ENCODE data around the gene CPNE9. TPM values are rescaled to one million over a fixed set of nuclear protein-coding genes. Genes with fewer than 3 reads are reported as not detected.

The CPNE9 gene
- total RNA-seq, 1 donor from 2014 or later: 54.6 TPM

GRCh38 chr3:9729419-9729818, 25.8 kb downstream of the CPNE9 start:
- Mint-ChIP-seq H3K9me3 (ENCODE audit: unreplicated experiment) (peaks cover 14% of the 10 kb centered on the region), H3K27ac (ENCODE audit: unreplicated experiment) (no peak overlapping the region)

GRCh38 chr3:9730657-9731205, 27.1 kb downstream of the CPNE9 start:
- Mint-ChIP-seq H3K9me3 (ENCODE audit: unreplicated experiment) (peaks cover 14% of the 10 kb centered on the region), H3K27me3 (ENCODE audit: unreplicated experiment) (peaks cover 10% of the 10 kb centered on the region), H3K27ac (ENCODE audit: unreplicated experiment) (peak overlapping the region; percentile 78), H3K36me3 (ENCODE audit: unreplicated experiment) (no peaks in the 10 kb centered on the region), H3K4me1 (ENCODE audit: low read depth, unreplicated experiment) (peaks cover 16% of the 10 kb centered on the region), H3K4me3 (ENCODE audit: unreplicated experiment) (peak overlapping the region; percentile 86)
- TF ChIP-seq, protein P1, sequence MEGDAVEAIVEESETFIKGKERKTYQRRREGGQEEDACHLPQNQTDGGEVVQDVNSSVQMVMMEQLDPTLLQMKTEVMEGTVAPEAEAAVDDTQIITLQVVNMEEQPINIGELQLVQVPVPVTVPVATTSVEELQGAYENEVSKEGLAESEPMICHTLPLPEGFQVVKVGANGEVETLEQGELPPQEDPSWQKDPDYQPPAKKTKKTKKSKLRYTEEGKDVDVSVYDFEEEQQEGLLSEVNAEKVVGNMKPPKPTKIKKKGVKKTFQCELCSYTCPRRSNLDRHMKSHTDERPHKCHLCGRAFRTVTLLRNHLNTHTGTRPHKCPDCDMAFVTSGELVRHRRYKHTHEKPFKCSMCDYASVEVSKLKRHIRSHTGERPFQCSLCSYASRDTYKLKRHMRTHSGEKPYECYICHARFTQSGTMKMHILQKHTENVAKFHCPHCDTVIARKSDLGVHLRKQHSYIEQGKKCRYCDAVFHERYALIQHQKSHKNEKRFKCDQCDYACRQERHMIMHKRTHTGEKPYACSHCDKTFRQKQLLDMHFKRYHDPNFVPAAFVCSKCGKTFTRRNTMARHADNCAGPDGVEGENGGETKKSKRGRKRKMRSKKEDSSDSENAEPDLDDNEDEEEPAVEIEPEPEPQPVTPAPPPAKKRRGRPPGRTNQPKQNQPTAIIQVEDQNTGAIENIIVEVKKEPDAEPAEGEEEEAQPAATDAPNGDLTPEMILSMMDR (IDR thresholded peaks at IDR 0.05; ENCODE audit: partially characterized antibody, unreplicated experiment): no peak
- no peak for DNase-seq

More at GRCh38 chr3:9729419-9729818, 25.8 kb downstream of the CPNE9 start:
- Mint-ChIP-seq H3K4me3 (ENCODE audit: unreplicated experiment) (no peak overlapping the region), H3K4me1 (ENCODE audit: low read depth, unreplicated experiment) (peaks cover 16% of the 10 kb centered on the region), H3K27me3 (ENCODE audit: unreplicated experiment) (peaks cover 10% of the 10 kb centered on the region), H3K36me3 (ENCODE audit: unreplicated experiment) (no peaks in the 10 kb centered on the region)
- DNase-seq: no peak
- TF ChIP-seq, protein P1 (IDR thresholded peaks at IDR 0.05; ENCODE audit: partially characterized antibody, unreplicated experiment): no peak

- Mint-ChIP-seq H3K27ac (ENCODE audit: unreplicated experiment) (peak within 1 kb of the TSS; percentile 97), H3K4me3 (ENCODE audit: unreplicated experiment) (peak within 1 kb of the TSS; percentile 95), H3K27me3 (ENCODE audit: unreplicated experiment) (peaks cover 12% of the 10 kb centered on the region), H3K36me3 (ENCODE audit: unreplicated experiment) (no peaks in the 10 kb centered on the region), H3K4me1 (ENCODE audit: low read depth, unreplicated experiment) (peaks cover 16% of the 10 kb centered on the region), H3K9me3 (ENCODE audit: unreplicated experiment) (peaks cover 14% of the 10 kb centered on the region)
- peak; percentile 99 for DNase-seq
- TF ChIP-seq, protein P1 (IDR thresholded peaks at IDR 0.05; ENCODE audit: partially characterized antibody, unreplicated experiment): no peak
Measured at GRCh38 chr3:9731206-9732079, 27.8 kb downstream of the CPNE9 start, which contains the start of gene BRPF1. Gene BRPF1, plus strand, starts transcription at chr3:9731735. Its CDS starts 2,406 bp downstream, at chr3:9734141.

GRCh38 chr3:9732080-9732739, 28.6 kb downstream of the CPNE9 start:
- Mint-ChIP-seq H3K36me3 (ENCODE audit: unreplicated experiment) (no peaks in the 10 kb centered on the region), H3K9me3 (ENCODE audit: unreplicated experiment) (peaks cover 14% of the 10 kb centered on the region), H3K4me1 (ENCODE audit: low read depth, unreplicated experiment) (peaks cover 16% of the 10 kb centered on the region), H3K27me3 (ENCODE audit: unreplicated experiment) (peaks cover 12% of the 10 kb centered on the region), H3K4me3 (ENCODE audit: unreplicated experiment) (peak overlapping the region; percentile 95), H3K27ac (ENCODE audit: unreplicated experiment) (peak overlapping the region; percentile 69)
- peak; percentile 47 for DNase-seq
- TF ChIP-seq, protein P1 (IDR thresholded peaks at IDR 0.05; ENCODE audit: partially characterized antibody, unreplicated experiment): no peak

All from glutamatergic neuron (in vitro differentiated cells).